ENCODE data around the gene CPT2. TPM values are rescaled to one million over a fixed set of nuclear protein-coding genes. Genes with fewer than 3 reads are reported as not detected.

The CPT2 gene
- total RNA-seq, 1 donor from 2014 or later, result 26.3 TPM

- peak overlapping the region; percentile 68 for H3K4me3 ChIP-seq
- H3K27me3 ChIP-seq (ENCODE audit: low read depth), result no peaks in the 10 kb centered on the region
- DNase-seq (no peak), ATAC-seq (no peak)
- peak overlapping the region; percentile 91 for H3K27ac ChIP-seq
- TF ChIP-seq CTCF (IDR thresholded peaks at IDR 0.05), result no peak
- intact Hi-C loops (cut with DNase I), result no loop called here
- H3K4me1 ChIP-seq, result peaks cover 15% of the 10 kb centered on the region
- H3K9me3 ChIP-seq, result no peaks in the 10 kb centered on the region
- H3K36me3 ChIP-seq, result peaks cover 25% of the 10 kb centered on the region
Measured at GRCh38 chr1:53219711-53220110, 23.1 kb downstream of the CPT2 start.

- peak; percentile 99 for ATAC-seq
- H3K4me1 ChIP-seq, result peaks cover 15% of the 10 kb centered on the region
- H3K4me3 ChIP-seq, result peak within 1 kb of the TSS; percentile 68
- intact Hi-C loops (cut with DNase I), result no loop called here
- no peaks in the 10 kb centered on the region for H3K9me3 ChIP-seq
- no peaks in the 10 kb centered on the region for H3K27me3 ChIP-seq (ENCODE audit: low read depth)
- no peak for TF ChIP-seq CTCF (IDR thresholded peaks at IDR 0.05)
- H3K36me3 ChIP-seq, result peaks cover 18% of the 10 kb centered on the region
- DNase-seq, result peak; percentile 98
- peak within 1 kb of the TSS; percentile 91 for H3K27ac ChIP-seq
Measured at GRCh38 chr1:53220171-53220961, 23.7 kb downstream of the CPT2 start, which contains the start of gene CZIB. TSS of gene CZIB (minus strand) at chr1:53220634. CDS start at chr1:53220575, 59 bp downstream.

GRCh38 chr1:53220962-53221286 lies 24.3 kb downstream of the CPT2 start:
- no peak for DNase-seq
- no peaks in the 10 kb centered on the region for H3K27me3 ChIP-seq (ENCODE audit: low read depth)
- H3K27ac ChIP-seq, result peak overlapping the region; percentile 91
- H3K9me3 ChIP-seq, result no peaks in the 10 kb centered on the region
- no peak for ATAC-seq
- peaks cover 15% of the 10 kb centered on the region for H3K4me1 ChIP-seq
- peak overlapping the region; percentile 68 for H3K4me3 ChIP-seq
- peaks cover 15% of the 10 kb centered on the region for H3K36me3 ChIP-seq
- intact Hi-C loops (cut with DNase I), result no loop called here
- TF ChIP-seq CTCF (IDR thresholded peaks at IDR 0.05), result no peak

GRCh38 chr1:53237638-53238037 lies 41.0 kb downstream of the CPT2 start:
- H3K36me3 ChIP-seq, result peaks cover 35% of the 10 kb centered on the region
- intact Hi-C loops (cut with DNase I), result no loop called here
- ATAC-seq (no peak), DNase-seq (no peak)
- no peaks in the 10 kb centered on the region for H3K9me3 ChIP-seq
- no peak for TF ChIP-seq CTCF (IDR thresholded peaks at IDR 0.05)
- H3K27ac ChIP-seq, result peak overlapping the region; percentile 87
- no peaks in the 10 kb centered on the region for H3K27me3 ChIP-seq (ENCODE audit: low read depth)
- H3K4me3 ChIP-seq, result peak overlapping the region; percentile 82
- H3K4me1 ChIP-seq, result peaks cover 24% of the 10 kb centered on the region

GRCh38 chr1:53238197-53239155 lies 41.9 kb downstream of the CPT2 start, which contains the start of gene MAGOH:
TSS of gene MAGOH (minus strand) at chr1:53238518. CDS start at chr1:53238448, 70 bp downstream.
- Histone ChIP-seq H3K4me3 (peak within 1 kb of the TSS; percentile 82), H3K36me3 (peaks cover 27% of the 10 kb centered on the region), H3K27ac (peak within 1 kb of the TSS; percentile 87), H3K4me1 (peaks cover 24% of the 10 kb centered on the region), H3K27me3 (ENCODE audit: low read depth) (no peaks in the 10 kb centered on the region), H3K9me3 (no peaks in the 10 kb centered on the region)
- intact Hi-C loops (cut with DNase I), result no loop called here
- peak; percentile 96 for DNase-seq
- peak; percentile 98 for ATAC-seq
- no peak for TF ChIP-seq CTCF (IDR thresholded peaks at IDR 0.05)
